HG03025 (cell line): ENCODE measurements around the gene MBNL1.
A peak's percentile ranks its signal among the peaks of the same experiment; 100 is the strongest.
"Not testable (repeated sequence)": the region's sequence is repeated elsewhere in the genome, so short reads cannot be mapped to it uniquely, and the experiment has no call there.

Source experiments
- ATAC-seq: cut with Tn5 transposase; IDR thresholded peaks from one replicate; pipeline ENCODE4 v1.9.1; 2021; ENCODE audit warnings: mild to moderate bottlenecking, moderate library complexity; ENCODE audit not compliant: unreplicated experiment, low FRiP score

MBNL1 gene

GRCh38 chr3:152367192-152367591 is 98.5 kb downstream of the MBNL1 start:
- ATAC-seq, result not testable (repeated sequence)

- not testable (repeated sequence) for ATAC-seq
Observed at GRCh38 chr3:152372633-152373032, 103.9 kb downstream of the MBNL1 start.

- no peak for ATAC-seq
Observed at GRCh38 chr3:152373379-152373778, 104.7 kb downstream of the MBNL1 start.

GRCh38 chr3:152374262-152374990 is 105.7 kb downstream of the MBNL1 start:
- no peak for ATAC-seq

- no peak for ATAC-seq
Observed at GRCh38 chr3:152375546-152375945, 106.8 kb downstream of the MBNL1 start.

- ATAC-seq, result peak; percentile 76
Observed at GRCh38 chr3:152376351-152377183, 107.8 kb downstream of the MBNL1 start.

GRCh38 chr3:152377184-152377570 is 108.4 kb downstream of the MBNL1 start:
- peak; percentile 16 for ATAC-seq

GRCh38 chr3:152379415-152380042 is 110.8 kb downstream of the MBNL1 start:
- no peak for ATAC-seq

GRCh38 chr3:152380043-152380442 is 111.3 kb downstream of the MBNL1 start:
- no peak for ATAC-seq

- no peak for ATAC-seq
Observed at GRCh38 chr3:152381881-152382295, 113.2 kb downstream of the MBNL1 start.

GRCh38 chr3:152382312-152383135 is 113.8 kb downstream of the MBNL1 start:
- ATAC-seq, result no peak

- ATAC-seq, result no peak
Observed at GRCh38 chr3:152383136-152383606, 114.4 kb downstream of the MBNL1 start.

GRCh38 chr3:152384412-152384811 is 115.7 kb downstream of the MBNL1 start:
- ATAC-seq, result no peak

- ATAC-seq, result no peak
Observed at GRCh38 chr3:152385761-152386160, 117.0 kb downstream of the MBNL1 start.

- no peak for ATAC-seq
Observed at GRCh38 chr3:152386208-152386607, 117.5 kb downstream of the MBNL1 start.

GRCh38 chr3:152388631-152389030 is 119.9 kb downstream of the MBNL1 start:
- no peak for ATAC-seq

- ATAC-seq, result no peak
Observed at GRCh38 chr3:152389316-152389934, 120.7 kb downstream of the MBNL1 start.

- ATAC-seq, result no peak
Observed at GRCh38 chr3:152390647-152391046, 121.9 kb downstream of the MBNL1 start.

GRCh38 chr3:152391671-152392070 is 122.9 kb downstream of the MBNL1 start:
- ATAC-seq, result no peak
